Endothelial cell of umbilical vein (primary cell): Measurements from ENCODE around the gene MED16. TPM values are rescaled to one million over a fixed set of nuclear protein-coding genes. Genes with fewer than 3 reads are reported as not detected.

Source experiments
- BruUV-seq: library from RNA; stranded (reverse); fragments of 400-500 nt; replicated peaks from 2 replicates; lab custom pipeline; 2021; lab: Mats Ljungman, UMichigan
- CTCF ChIA-PET: fragments of 300-600, 350-600 bp; sonication (Branson Sonifier 250); formaldehyde crosslinking; loops from one replicate; lab custom pipeline; 2021; ENCODE audit warnings: antibody characterized with exemption, inconsistent platforms; lab: Charles Lee
- POLR2A ChIA-PET: fragments of 300-600, 350-600 bp; sonication (Branson Sonifier 250); formaldehyde crosslinking; loops from one replicate; lab custom pipeline; 2021; ENCODE audit warnings: antibody characterized with exemption, inconsistent platforms; lab: Charles Lee
- DNase-seq: peaks from one replicate; pipeline ENCODE4 v3.0.0-alpha.2; 2011; ENCODE audit warnings: low read depth, low spot score
- FAIRE-seq: peaks from 2 replicates; lab custom pipeline; 2011; peaks lifted over from hg19 to GRCh38; lab: Jason Lieb, UNC
- H2AFZ ChIP-seq: 2 replicates; pipeline ENCODE4 v1.6.0; 2012; ENCODE audit warnings: low read depth, low read length, control low read depth, inconsistent platforms
- H3K27ac ChIP-seq: 2 replicates; pipeline ENCODE4 v1.5.1; 2011; ENCODE audit warnings: low read depth, mild to moderate bottlenecking, control low read depth, low read length, moderate library complexity; ENCODE audit not compliant: insufficient read depth
- H3K27me3 ChIP-seq, 2 experiments: 2 replicates each; pipeline versions ENCODE4 v1.6.0 to v1.6.1; 2011; ENCODE audit warnings: low read length in 2 of 2, mixed read lengths in 1 of 2; ENCODE audit not compliant: control insufficient read depth in 2 of 2, insufficient read depth in 2 of 2
- H3K36me3 ChIP-seq, 2 experiments: 2 replicates in 1 of 2; 3 replicates in 1 of 2; pipeline ENCODE4 v1.5.1; 2011; ENCODE audit warnings: low read length in 2 of 2, mild to moderate bottlenecking in 1 of 2, moderate library complexity in 1 of 2; ENCODE audit not compliant: control insufficient read depth in 2 of 2, insufficient read depth in 2 of 2; ENCODE audit errors: extremely low read depth in 1 of 2
- H3K4me1 ChIP-seq: 3 replicates; pipeline ENCODE4 v1.5.1; 2011; ENCODE audit warnings: mild to moderate bottlenecking, low read length; ENCODE audit not compliant: control insufficient read depth, insufficient read depth; ENCODE audit errors: extremely low read depth
- H3K4me2 ChIP-seq: 2 replicates; pipeline ENCODE4 v1.6.1; 2011; ENCODE audit warnings: low read length, control low read depth, mixed read lengths; ENCODE audit not compliant: insufficient read depth
- H3K4me3 ChIP-seq, 3 experiments: fragments of 200-600 bp in 1 of 3; sonication (generic), shearing (Covaris generic) in 1 of 3; replicated peaks in 1 of 3; 2 replicates each; pipeline ENCODE4 v1.5.1; 2011 to 2016; ENCODE audit warnings: control low read depth in 3 of 3, low read length in 3 of 3, mild to moderate bottlenecking in 2 of 3, inconsistent platforms in 1 of 3, low read depth in 1 of 3, moderate library complexity in 1 of 3; ENCODE audit not compliant: insufficient read depth in 1 of 3
- H3K79me2 ChIP-seq: 2 replicates; pipeline ENCODE4 v1.6.0; 2012; ENCODE audit warnings: low read length, inconsistent platforms; ENCODE audit not compliant: control insufficient read depth, insufficient read depth
- H3K9ac ChIP-seq: replicated peaks from 2 replicates; pipeline ENCODE3; 2011; ENCODE audit warnings: low read length, control low read depth; ENCODE audit not compliant: insufficient read depth; ENCODE audit errors: extremely low read depth
- H3K9me1 ChIP-seq: replicated peaks from 3 replicates; pipeline ENCODE4 v1.6.0; 2011; ENCODE audit warnings: mild to moderate bottlenecking, low read length; ENCODE audit not compliant: control insufficient read depth, insufficient read depth; ENCODE audit errors: extremely low read depth
- H3K9me3 ChIP-seq: replicated peaks from 2 replicates; pipeline ENCODE4 v1.5.1; 2012; ENCODE audit warnings: low read length, inconsistent platforms; ENCODE audit not compliant: control insufficient read depth, insufficient read depth
- H4K20me1 ChIP-seq: replicated peaks from 2 replicates; pipeline ENCODE3; 2011; ENCODE audit warnings: mild to moderate bottlenecking, low read length; ENCODE audit not compliant: control insufficient read depth, insufficient read depth; ENCODE audit errors: extremely low read depth
- CTCF ChIP-seq, 2 donors: IDR thresholded peaks; 1 replicate in 1 of 2; 2 replicates in 1 of 2; pipeline ENCODE4 v1.5.1; 2011; ENCODE audit warnings: low read length in 2 of 2, mild to moderate bottlenecking in 2 of 2, moderate library complexity in 2 of 2, control low read depth in 1 of 2, inconsistent platforms in 1 of 2, low read depth in 1 of 2; ENCODE audit not compliant: insufficient read depth in 1 of 2; ENCODE audit errors: extremely low read depth in 1 of 2
- EZH2 ChIP-seq: IDR thresholded peaks from 2 replicates; pipeline ENCODE4 v1.6.1; 2012; ENCODE audit warnings: borderline replicate concordance, low read depth, mild to moderate bottlenecking, moderate library complexity, low read length, inconsistent platforms; ENCODE audit not compliant: severe bottlenecking
- FOS ChIP-seq: IDR thresholded peaks from 2 replicates; pipeline ENCODE4 v1.6.1; 2011; ENCODE audit warnings: mild to moderate bottlenecking, low read length, moderate library complexity, borderline replicate concordance; ENCODE audit not compliant: insufficient read depth
- GATA2 ChIP-seq: IDR thresholded peaks from 2 replicates; pipeline ENCODE4 v1.7.0; 2011; ENCODE audit warnings: low read depth, mild to moderate bottlenecking, moderate library complexity, mixed read lengths, low read length; ENCODE audit not compliant: insufficient read length, insufficient read depth
- JUN ChIP-seq: IDR thresholded peaks from 2 replicates; pipeline ENCODE4 v1.6.1; 2011; ENCODE audit warnings: borderline replicate concordance, low read depth; ENCODE audit not compliant: insufficient read length, insufficient read depth
- MAX ChIP-seq: IDR thresholded peaks from 2 replicates; pipeline ENCODE4 v1.6.1; 2011; ENCODE audit not compliant: insufficient read depth, insufficient read length
- MYC ChIP-seq: IDR thresholded peaks from one replicate; pipeline ENCODE4 v1.6.1; 2011; ENCODE audit warnings: mild to moderate bottlenecking, low read depth, low read length
- POLR2A ChIP-seq: IDR thresholded peaks from 2 replicates; pipeline ENCODE4 v1.6.1; 2012; ENCODE audit warnings: low read depth, mild to moderate bottlenecking, control low read depth, low read length
- POLR2AphosphoS5 ChIP-seq: IDR thresholded peaks from 2 replicates; pipeline ENCODE4 v1.6.1; 2012; ENCODE audit warnings: low read depth, mild to moderate bottlenecking, control low read depth, low read length, moderate library complexity; ENCODE audit not compliant: insufficient read depth
- dilution Hi-C: fragments of 300-500 bp; cut with MboI; formaldehyde crosslinking; loops from one replicate; pipeline ENCODE4 v1.15.0; 2019; ENCODE audit warnings: low sequenced_read_pairs; ENCODE audit not compliant: extremely low pct_ligation_motif_present
- intact Hi-C: fragments of 100-400 bp; cut with micrococcal nuclease; formaldehyde crosslinking; loops from one replicate; pipeline ENCODE4 v1.10.0; 2022
- polyA plus RNA-seq, 4 experiments: library from polyadenylated mRNA; depleted of rRNA in 3 of 4; stranded (reverse) in 3 of 4; unstranded in 1 of 4; fragments of >200 nt; gene quantifications; 2 replicates each; pipeline versions ENCODE4 v1.2.1 to v1.2.3, GENCODE V29; 2011 to 2012; ENCODE audit warnings: missing spikeins in 1 of 4
- total RNA-seq: library from RNA; stranded (reverse); gene quantifications from 2 replicates; pipeline ENCODE4 v1.2.3, GENCODE V29; 2021

The MED16 gene
- total and polyA plus RNA-seq, 2 donors (not counting 3 experiments of a cell fraction or from before 2014, with no cell fraction given) = 63.1 to 66.5 TPM

GRCh38 chr19:871446-872265, 21.3 kb downstream of the MED16 start:
- Histone ChIP-seq H3K27me3 (no peaks in the 10 kb centered on the region), H3K79me2 (no peaks in the 10 kb centered on the region), H3K9me3 (no peaks in the 10 kb centered on the region), H3K4me2 (no peak overlapping the region), H4K20me1 (no peaks in the 10 kb centered on the region), H3K27ac (no peak overlapping the region), H3K4me3 (no peak overlapping the region), H3K36me3 (peaks cover 0 to 21% of the 10 kb centered on the region in 2 experiments), H2AFZ (no peak overlapping the region), H3K4me1 (peaks cover 9% of the 10 kb centered on the region), H3K9ac (no peak overlapping the region), H3K9me1 (no peaks in the 10 kb centered on the region)
- intact Hi-C loops (loop anchor here (1.0 kb wide), 1 partner anchor 38 kb away; no protein-coding TSS in a partner anchor), dilution Hi-C loops (no loop called here)
- FAIRE-seq (no peak), DNase-seq (no peak)
- ChIA-PET CTCF (interaction anchor here (1.2 kb wide), 1 partner anchor 15 kb away, joined by 4 read pairs; no protein-coding TSS in a partner anchor), POLR2A (no interaction called here)
- TF ChIP-seq MYC (no peak), CTCF (IDR thresholded peaks at IDR 0.05; ENCODE audit: extremely low read depth in 1 of 2, insufficient read depth in 1 of 2, low read depth in 1 of 2, low read length in 2 of 2) (no peak), GATA2 (no peak), FOS (no peak), JUN (no peak), EZH2 (no peak), MAX (no peak), POLR2AphosphoS5 (no peak), POLR2A (no peak)
- BruUV-seq = no TSS peak
